H1 (cell line): ENCODE results near the gene HRH3. TPM values are rescaled to one million over a fixed set of nuclear protein-coding genes. Genes with fewer than 3 reads are reported as not detected.

Experiments
- CTCF ChIA-PET: fragments of 300-600 bp; sonication (Branson Sonifier 250); formaldehyde crosslinking; loops from one replicate; lab custom pipeline; 2021; ENCODE audit not compliant: partially characterized antibody; lab: Charles Lee
- POLR2A ChIA-PET: fragments of 300-600 bp; sonication (Branson Sonifier 250); formaldehyde crosslinking; loops from one replicate; lab custom pipeline; 2021; ENCODE audit warnings: inconsistent platforms; ENCODE audit not compliant: partially characterized antibody; lab: Charles Lee
- DNase-seq, 2 experiments: peaks; one replicate each; pipeline versions ENCODE4 v3.0.0 to v3.0.0-alpha.2; 2010 to 2022; ENCODE audit warnings: low spot score in 2 of 2, low read depth in 1 of 2, mixed read lengths in 1 of 2
- FAIRE-seq: peaks from 2 replicates; lab custom pipeline; 2011; peaks lifted over from hg19 to GRCh38; lab: Jason Lieb, UNC
- H2AFZ ChIP-seq: 2 replicates; pipeline ENCODE4 v1.8.1; 2012; ENCODE audit warnings: low read length, inconsistent platforms
- H2AK5ac ChIP-seq: 2 replicates; pipeline ENCODE4 v1.6.1; 2013; ENCODE audit warnings: low read depth, low read length
- H2BK120ac ChIP-seq: replicated peaks from 2 replicates; pipeline ENCODE3; 2013; ENCODE audit warnings: low read depth, low read length, inconsistent platforms
- H2BK12ac ChIP-seq: 2 replicates; pipeline ENCODE4 v1.6.1; 2013; ENCODE audit warnings: low read depth, low read length
- H2BK15ac ChIP-seq: 2 replicates; pipeline ENCODE4 v1.6.1; 2013; ENCODE audit warnings: low read length
- H2BK20ac ChIP-seq: 2 replicates; pipeline ENCODE4 v1.6.1; 2013; ENCODE audit warnings: low read length
- H2BK5ac ChIP-seq: 2 replicates; pipeline ENCODE4 v1.6.1; 2013; ENCODE audit warnings: low read depth, low read length
- H3K14ac ChIP-seq: 2 replicates; pipeline ENCODE4 v1.6.1; 2013; ENCODE audit warnings: inconsistent platforms; ENCODE audit not compliant: insufficient read length
- H3K18ac ChIP-seq: 2 replicates; pipeline ENCODE4 v1.6.1; 2013; ENCODE audit warnings: low read length; ENCODE audit errors: extremely low read depth
- H3K23ac ChIP-seq: 2 replicates; pipeline ENCODE4 v1.6.1; 2013; ENCODE audit warnings: inconsistent platforms; ENCODE audit not compliant: insufficient read length
- H3K23me2 ChIP-seq: 2 replicates; pipeline ENCODE4 v1.6.1; 2013; ENCODE audit warnings: low read depth, low read length
- H3K27ac ChIP-seq: 2 replicates; pipeline ENCODE4 v1.6.1; 2011; ENCODE audit warnings: low read depth, low read length, inconsistent platforms
- H3K27me3 ChIP-seq, 4 experiments: replicated peaks in 1 of 4; 1 replicate in 1 of 4; 2 replicates in 3 of 4; pipeline versions ENCODE4 v1.6.1 to v1.8.1; 2011 to 2013; ENCODE audit warnings: low read length in 3 of 4, mild to moderate bottlenecking in 3 of 4, inconsistent platforms in 2 of 4, mixed read lengths in 2 of 4, moderate library complexity in 1 of 4; ENCODE audit not compliant: control insufficient read depth in 3 of 4, insufficient read depth in 3 of 4; ENCODE audit errors: extremely low read depth in 1 of 4
- H3K36me3 ChIP-seq, 4 experiments: 2 replicates each; pipeline versions ENCODE4 v1.6.1 to v1.8.1; 2011 to 2013; ENCODE audit warnings: mild to moderate bottlenecking in 4 of 4, low read length in 3 of 4, moderate library complexity in 2 of 4, control low read depth in 1 of 4, inconsistent platforms in 1 of 4; ENCODE audit not compliant: insufficient read depth in 4 of 4, control insufficient read depth in 2 of 4
- H3K4ac ChIP-seq: replicated peaks from 2 replicates; pipeline ENCODE3; 2013; ENCODE audit warnings: low read length, low read depth, mixed read lengths, inconsistent platforms; ENCODE audit not compliant: insufficient read length
- H3K4me1 ChIP-seq, 4 experiments: replicated peaks in 1 of 4; 1 replicate in 1 of 4; 2 replicates in 3 of 4; pipeline versions ENCODE4 v1.6.1 to v1.8.1; 2011 to 2013; ENCODE audit warnings: low read length in 3 of 4, inconsistent platforms in 2 of 4, mixed read lengths in 1 of 4; ENCODE audit not compliant: insufficient read depth in 4 of 4, control insufficient read depth in 3 of 4
- H3K4me2 ChIP-seq, 2 experiments: 2 replicates each; pipeline versions ENCODE4 v1.6.1 to v1.8.1; 2011 to 2013; ENCODE audit warnings: low read depth in 2 of 2, low read length in 2 of 2, control low read depth in 1 of 2, inconsistent platforms in 1 of 2, mild to moderate bottlenecking in 1 of 2; ENCODE audit not compliant: insufficient read depth in 1 of 2
- H3K4me3 ChIP-seq, 4 experiments: fragments of 200-600, 300-600 bp in 1 of 4; sonication (generic), shearing (Covaris generic), sonication (Bioruptor Twin) in 1 of 4; 2 replicates each; pipeline versions ENCODE4 v1.5.1 to v1.8.1; 2011 to 2016; ENCODE audit warnings: low read length in 4 of 4, low read depth in 3 of 4, control low read depth in 2 of 4, inconsistent platforms in 2 of 4, mild to moderate bottlenecking in 2 of 4, mixed read lengths in 1 of 4, moderate library complexity in 1 of 4; ENCODE audit not compliant: insufficient read depth in 2 of 4; ENCODE audit errors: extremely low read depth in 1 of 4
- H3K56ac ChIP-seq: replicated peaks from 2 replicates; pipeline ENCODE3; 2013; ENCODE audit warnings: low read depth, mild to moderate bottlenecking, mixed read lengths, low read length, inconsistent platforms; ENCODE audit not compliant: insufficient read length
- H3K79me1 ChIP-seq: 2 replicates; pipeline ENCODE4 v1.6.1; 2013; ENCODE audit warnings: low read depth, low read length, control low read depth
- H3K79me2 ChIP-seq, 2 experiments: 2 replicates each; pipeline versions ENCODE4 v1.6.1 to v1.8.1; 2012 to 2013; ENCODE audit warnings: low read length in 2 of 2, mild to moderate bottlenecking in 2 of 2, inconsistent platforms in 1 of 2; ENCODE audit not compliant: insufficient read depth in 2 of 2, control insufficient read depth in 1 of 2
- H3K9ac ChIP-seq, 4 experiments: replicated peaks in 1 of 4; 1 replicate in 1 of 4; 2 replicates in 3 of 4; pipeline versions ENCODE4 v1.6.1 to v1.8.1; 2011 to 2013; ENCODE audit warnings: low read depth in 3 of 4, low read length in 3 of 4, control low read depth in 2 of 4, mild to moderate bottlenecking in 2 of 4, moderate library complexity in 2 of 4, inconsistent platforms in 1 of 4; ENCODE audit errors: extremely low read depth in 1 of 4
- H3K9me3 ChIP-seq, 2 experiments: 2 replicates each; pipeline versions ENCODE4 v1.6.1 to v1.8.1; 2012 to 2013; ENCODE audit warnings: mild to moderate bottlenecking in 2 of 2, moderate library complexity in 2 of 2, control low read depth in 1 of 2, inconsistent platforms in 1 of 2, low read depth in 1 of 2, low read length in 1 of 2, mixed read lengths in 1 of 2; ENCODE audit not compliant: insufficient read depth in 2 of 2
- H4K20me1 ChIP-seq, 2 experiments: replicated peaks in 1 of 2; 2 replicates each; pipeline versions ENCODE3 to v1.8.1; 2011 to 2013; ENCODE audit warnings: inconsistent platforms in 2 of 2, low read length in 2 of 2, mild to moderate bottlenecking in 1 of 2; ENCODE audit not compliant: insufficient read depth in 2 of 2, control insufficient read depth in 1 of 2
- H4K5ac ChIP-seq: 2 replicates; pipeline ENCODE4 v1.6.1; 2013; ENCODE audit warnings: low read length, low read depth, mixed read lengths, inconsistent platforms; ENCODE audit not compliant: insufficient read length
- H4K8ac ChIP-seq: 2 replicates; pipeline ENCODE4 v1.8.0; 2013; ENCODE audit warnings: mild to moderate bottlenecking, moderate library complexity, low read length, inconsistent platforms; ENCODE audit not compliant: insufficient read depth; ENCODE audit errors: extremely low read depth
- H4K91ac ChIP-seq: replicated peaks from 2 replicates; pipeline ENCODE3; 2013; ENCODE audit warnings: low read length, mixed read lengths, inconsistent platforms; ENCODE audit not compliant: insufficient read length
- BCL11A ChIP-seq, 2 experiments: IDR thresholded peaks; one replicate each; pipeline ENCODE4 v1.6.1; 2011; ENCODE audit warnings: low read depth in 2 of 2, low read length in 2 of 2, mild to moderate bottlenecking in 2 of 2
- CBX8 ChIP-seq: fragments of 300-800, 300-1000 bp; sonication (generic); IDR thresholded peaks from 2 replicates; pipeline ENCODE4 v1.7.1; 2016; ENCODE audit warnings: low read depth, low read length, borderline replicate concordance
- TCF12 ChIP-seq: IDR thresholded peaks from 2 replicates; pipeline ENCODE4 v1.6.1; 2011; ENCODE audit warnings: low read depth, mild to moderate bottlenecking, low read length
- WGBS, 2 experiments: shearing (Covaris generic) in 1 of 2; methylation state at CpG; one replicate each; pipeline versions ENCODE4 v1.1.6 to v1.1.7; 2013 to 2015; ENCODE audit warnings: low lambda C conversion rate in 2 of 2, mixed read lengths in 2 of 2, inconsistent platforms in 1 of 2, low coverage in 1 of 2, missing lambda C conversion rate in 1 of 2; ENCODE audit not compliant: insufficient replicate concordance in 2 of 2, insufficient coverage in 1 of 2, insufficient read length in 1 of 2; ENCODE audit errors: extremely low coverage in 1 of 2, missing lambda C conversion rate in 1 of 2; 5-methylcytosine and 5-hydroxymethylcytosine counted together
- polyA plus RNA-seq, 7 experiments: library from polyadenylated mRNA; depleted of rRNA in 3 of 7; stranded (reverse) in 5 of 7; unstranded in 2 of 7; fragments of >200 nt in 5 of 7; fragments of 200-250 nt in 2 of 7; gene quantifications; 1 replicate in 5 of 7; 2 replicates in 1 of 7; 4 replicates in 1 of 7; pipeline versions ENCODE4 v1.2.1 to v1.2.3, GENCODE V29; 2011 to 2013; ENCODE audit warnings: missing spikeins in 2 of 7, mixed read lengths in 2 of 7
- total RNA-seq: library from RNA; stranded (reverse); fragmentation: NEBNext Ultra II Directional; extraction: Animal tissue kit (Norgen Biotek cat#: 25700); gene quantifications from 2 replicates; pipeline ENCODE4 v1.2.1, GENCODE V29; 2021
- TF ChIP-seq, protein P1 (sequence below): IDR thresholded peaks from 2 replicates; pipeline ENCODE4 v1.6.1; 2011; ENCODE audit warnings: low read length, improper control_type of control experiment

Gene HRH3
- total and polyA plus RNA-seq, 2 of the 8 experiments (the other 6 are each of a cell fraction or from before 2014, with no cell fraction given): 2.0 to 4.5 TPM

DNA sequence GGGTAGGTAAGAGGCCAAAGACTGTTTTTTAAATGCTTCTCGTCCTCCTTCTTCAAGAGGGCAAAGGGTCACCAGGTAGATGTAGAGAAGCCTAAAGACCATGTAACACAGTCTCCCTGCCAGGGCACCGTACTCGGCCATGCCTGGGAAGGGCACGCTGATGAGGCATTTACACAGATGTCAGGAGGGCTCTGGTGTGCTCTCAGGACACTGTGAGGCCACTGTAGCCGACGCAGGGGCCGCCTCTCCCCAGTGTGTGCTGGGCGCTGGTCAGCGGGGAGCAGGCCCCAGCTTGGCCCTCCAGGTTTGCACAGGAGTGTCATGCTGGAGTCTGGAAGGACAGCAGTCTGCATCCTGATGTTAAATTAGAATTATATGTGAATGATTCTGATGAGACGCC, 44.4 kb downstream of the HRH3 start:
- no peaks in the 10 kb centered on the region for H3K27me3 ChIP-seq
- H3K23ac ChIP-seq: no peak overlapping the region
- no peak overlapping the region for H2AFZ ChIP-seq
- H4K91ac ChIP-seq: no peak overlapping the region
- no peak overlapping the region for H2BK15ac ChIP-seq
- no peak overlapping the region for H2BK120ac ChIP-seq
- no peak overlapping the region for H3K9ac ChIP-seq
- FAIRE-seq: no peak
- H3K27ac ChIP-seq: no peak overlapping the region
- no peak overlapping the region for H2AK5ac ChIP-seq
- H3K56ac ChIP-seq: no peak overlapping the region
- no peaks in the 10 kb centered on the region for H3K79me2 ChIP-seq
- 96% methylated on average over 10 of the region's 10 CpGs; no CpG with 5 or more reads in 1 of the 2 experiments for WGBS, 2 experiments
- no peak for TF ChIP-seq CBX8
- TF ChIP-seq TCF12: no peak
- TF ChIP-seq, protein P1, sequence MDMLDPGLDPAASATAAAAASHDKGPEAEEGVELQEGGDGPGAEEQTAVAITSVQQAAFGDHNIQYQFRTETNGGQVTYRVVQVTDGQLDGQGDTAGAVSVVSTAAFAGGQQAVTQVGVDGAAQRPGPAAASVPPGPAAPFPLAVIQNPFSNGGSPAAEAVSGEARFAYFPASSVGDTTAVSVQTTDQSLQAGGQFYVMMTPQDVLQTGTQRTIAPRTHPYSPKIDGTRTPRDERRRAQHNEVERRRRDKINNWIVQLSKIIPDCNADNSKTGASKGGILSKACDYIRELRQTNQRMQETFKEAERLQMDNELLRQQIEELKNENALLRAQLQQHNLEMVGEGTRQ: no peak
- no peak for TF ChIP-seq BCL11A (IDR thresholded peaks at IDR 0.05; ENCODE audit: low read depth in 2 of 2, low read length in 2 of 2)
- TF ChIP-seq, all 59 proteins: peak for 0
- no peak overlapping the region for H3K4ac ChIP-seq
- H3K4me3 ChIP-seq: no peak overlapping the region
- no peak overlapping the region for H2BK5ac ChIP-seq
- ChIA-PET POLR2A (interaction anchor here (0.6 to 1.6 kb wide), 5 partner anchors 7 to 54 kb away, joined by 3 to 5 read pairs (median 3); partner anchors contain the start of gene MTG2), CTCF (interaction anchor here (1.2 kb wide), 1 partner anchor 19 kb away, joined by 4 read pairs; no protein-coding TSS in a partner anchor)
- peaks cover 0 to 4% of the 10 kb centered on the region in 2 experiments for H4K20me1 ChIP-seq
- DNase-seq: no peak
- no peak overlapping the region; the same call in 1 of the 2 replicates for H4K8ac ChIP-seq
- no peak overlapping the region for H2BK12ac ChIP-seq
- H3K23me2 ChIP-seq: no peaks in the 10 kb centered on the region
- H3K14ac ChIP-seq: no peak overlapping the region
- peaks cover 2 to 26% (median 14%) of the 10 kb centered on the region in 4 experiments; a peak in 6 of 8 replicates for H3K36me3 ChIP-seq
- H2BK20ac ChIP-seq: no peak overlapping the region
- H3K18ac ChIP-seq: no peak overlapping the region
- no peak overlapping the region for H3K4me2 ChIP-seq
- H4K5ac ChIP-seq: no peak overlapping the region
- no peaks in the 10 kb centered on the region for H3K9me3 ChIP-seq
- no peaks in the 10 kb centered on the region for H3K4me1 ChIP-seq
- H3K79me1 ChIP-seq: no peaks in the 10 kb centered on the region
